Measurements from ENCODE around the gene RIPPLY1. TPM values are rescaled to one million over a fixed set of nuclear protein-coding genes. Genes with fewer than 3 reads are reported as not detected.
A peak's percentile ranks its signal among the peaks of the same experiment; 100 is the strongest.
"Not testable (repeated sequence)": the region's sequence is repeated elsewhere in the genome, so short reads cannot be mapped to it uniquely, and the experiment has no call there.

Gene RIPPLY1
- total RNA-seq, 1 donor from 2014 or later, result not detected

DNA sequence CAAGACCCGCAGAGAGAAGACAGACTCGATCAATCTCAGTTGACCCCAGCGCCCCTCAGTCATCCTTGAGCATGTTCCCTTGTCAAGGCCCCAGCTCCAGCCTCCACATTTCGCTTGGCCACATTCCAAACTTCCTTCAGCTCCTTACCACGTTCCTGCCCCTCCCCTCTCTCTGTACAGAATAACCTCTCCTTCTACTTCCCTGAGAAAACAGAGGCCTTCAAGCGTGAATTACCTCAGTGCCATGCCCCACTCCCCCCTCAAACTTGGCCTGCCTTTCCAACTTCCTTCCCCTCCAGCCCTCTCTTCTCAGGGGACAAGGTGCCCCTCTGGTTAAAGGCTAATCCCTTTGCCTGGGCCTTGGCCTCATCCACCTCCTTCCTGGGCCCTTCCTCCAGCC is 3.2 kb upstream of the RIPPLY1 start:
- no peak for DNase-seq

GRCh38 chrX:106905064-106905708 is 2.0 kb upstream of the RIPPLY1 start:
- DNase-seq, result no peak

DNA sequence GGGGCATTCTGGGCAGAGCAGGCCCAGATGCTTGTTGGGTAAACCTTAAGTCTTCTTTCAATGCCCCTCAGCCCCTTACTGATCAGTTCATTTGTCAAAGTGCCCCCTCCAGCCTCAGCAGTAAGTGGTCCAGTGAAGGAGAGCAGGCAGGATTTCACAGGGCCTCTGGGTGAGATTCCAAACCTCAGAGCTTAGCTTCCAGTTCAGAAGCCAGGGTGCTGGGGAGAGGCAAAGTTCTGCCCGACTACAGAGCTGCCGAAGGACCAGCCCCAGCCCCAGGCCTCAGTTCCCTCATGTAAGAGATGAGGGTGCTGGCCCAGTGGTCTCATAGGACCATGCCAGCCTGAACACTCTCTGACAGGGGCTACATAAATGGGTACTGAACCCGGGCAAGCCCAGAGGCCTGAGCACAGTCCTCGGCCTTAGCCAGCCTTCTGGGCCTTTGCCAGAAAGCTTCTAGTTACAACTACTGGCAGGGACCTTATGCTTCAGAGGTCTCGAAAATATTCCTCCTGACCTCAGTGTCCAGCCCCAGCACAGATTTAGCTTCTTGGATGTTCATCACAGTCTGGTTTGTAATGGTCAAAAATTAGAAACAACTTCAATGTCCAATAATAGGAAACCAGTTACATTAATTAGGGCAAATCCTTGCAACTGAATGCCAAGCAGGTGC is 851 bp upstream of the RIPPLY1 start:
- no peak for DNase-seq

DNA sequence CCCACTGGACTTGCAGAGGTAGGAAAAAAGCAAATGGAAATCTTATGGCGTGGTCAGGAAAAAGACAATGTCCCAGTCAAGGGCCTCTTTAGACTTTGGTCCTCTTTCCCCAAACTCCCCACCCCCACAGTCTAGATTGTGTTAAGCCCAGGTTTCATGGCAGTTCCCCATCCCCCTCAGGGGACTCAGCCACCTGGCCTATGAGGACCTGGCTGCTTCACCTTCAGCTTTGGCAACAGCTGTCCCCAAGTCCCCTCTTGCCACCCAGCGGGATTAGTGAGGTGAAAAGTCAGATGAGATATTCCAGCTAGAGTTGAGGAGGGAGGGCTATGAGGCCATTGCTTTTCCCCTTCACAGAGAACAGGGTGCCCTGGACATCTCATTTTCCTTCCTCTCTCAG is 457 bp downstream of the RIPPLY1 start:
- DNase-seq, result no peak

DNA sequence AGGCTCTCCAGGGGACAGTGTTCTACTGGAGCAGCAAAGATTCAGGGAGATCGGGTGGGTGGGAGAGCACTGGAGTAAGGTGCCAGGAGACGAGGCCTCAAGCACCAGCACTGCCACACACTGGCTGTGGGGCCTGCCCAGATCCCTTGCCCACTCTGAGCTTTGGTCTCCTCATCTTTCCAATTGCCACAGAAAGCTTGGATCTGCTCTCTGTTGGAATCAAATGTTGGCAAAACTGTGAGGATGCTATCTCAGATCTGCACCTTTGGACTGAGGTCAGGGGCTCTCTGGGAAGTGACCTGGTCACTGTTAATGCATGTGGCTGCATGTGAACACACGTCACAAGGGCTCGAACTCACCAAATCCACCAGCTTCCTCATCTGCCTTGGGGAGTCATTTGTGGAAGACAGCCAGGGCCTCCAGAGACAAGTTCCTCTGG is 1.3 kb downstream of the RIPPLY1 start:
- DNase-seq, result no peak

GRCh38 chrX:106901341-106901740 is 1.8 kb downstream of the RIPPLY1 start:
- no peak for DNase-seq

- DNase-seq, result no peak
These were observed 3.3 kb downstream of the RIPPLY1 start for GRCh38 chrX:106899841-106900240.

GRCh38 chrX:106899276-106899675 is 3.9 kb downstream of the RIPPLY1 start:
- no peak for DNase-seq

DNA sequence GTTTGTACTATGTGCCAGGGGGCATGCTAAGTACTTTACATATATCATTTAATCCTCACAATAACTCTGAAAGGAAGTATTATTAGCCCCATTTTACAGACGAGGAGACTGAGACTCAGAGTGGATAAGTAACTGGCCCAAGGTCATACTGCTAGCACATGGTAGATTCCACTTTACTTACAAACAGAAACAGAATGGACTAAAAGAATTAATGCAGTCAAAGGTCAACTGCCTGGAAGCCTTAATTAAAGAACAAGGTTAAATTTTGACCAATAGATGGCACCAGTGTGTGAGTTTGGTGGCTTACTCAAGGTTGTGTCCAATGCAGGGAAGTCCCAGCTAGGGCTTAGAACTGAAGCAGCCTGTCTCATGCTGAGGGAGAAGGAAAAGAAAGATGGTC is 4.7 kb downstream of the RIPPLY1 start:
- DNase-seq, result no peak

DNA sequence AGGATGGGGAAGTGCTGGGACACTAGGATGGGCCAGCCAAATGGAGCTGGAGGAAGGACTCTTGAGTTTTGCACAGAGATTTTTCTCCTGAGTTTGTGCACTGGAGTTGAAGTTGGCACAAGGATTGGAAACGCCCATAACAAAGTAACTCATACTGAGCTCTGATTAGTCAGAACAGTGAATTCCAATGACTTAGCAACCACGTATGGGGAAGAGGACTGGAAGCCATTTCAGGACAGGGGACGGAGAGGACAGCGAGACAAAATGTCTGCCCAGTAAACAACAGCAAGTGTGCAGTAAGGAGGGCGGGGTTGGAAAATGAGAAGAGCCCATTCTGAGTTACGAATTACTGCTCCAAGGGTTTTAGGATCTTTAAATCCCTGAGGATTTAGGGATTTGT is 5.9 kb downstream of the RIPPLY1 start:
- no peak for DNase-seq

GRCh38 chrX:106894978-106895452 is 8.1 kb downstream of the RIPPLY1 start:
- no peak for DNase-seq

GRCh38 chrX:106894392-106894909 is 8.7 kb downstream of the RIPPLY1 start:
- DNase-seq, result peak; percentile 33

- DNase-seq, result no peak
These were observed 11.2 kb downstream of the RIPPLY1 start for GRCh38 chrX:106891762-106892460.

DNA sequence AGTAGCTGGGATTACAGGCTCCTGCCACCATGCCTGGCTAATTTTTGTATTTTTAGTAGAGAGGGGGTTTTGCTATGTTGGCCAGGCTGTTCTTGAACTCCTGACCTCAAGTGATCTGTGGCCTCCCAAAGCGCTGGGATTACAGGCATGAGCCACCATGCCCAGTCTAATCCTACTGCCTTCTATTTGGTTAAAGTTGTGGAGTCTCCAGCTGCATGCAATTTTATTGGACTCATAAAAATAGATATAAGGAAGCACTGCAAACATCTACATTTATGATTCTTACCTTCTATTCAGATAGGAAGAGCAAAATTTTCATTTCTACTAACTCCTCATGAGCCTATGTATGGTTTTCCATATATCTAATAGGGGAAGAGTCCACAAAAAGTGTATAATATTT is 13.7 kb downstream of the RIPPLY1 start:
- no peak for DNase-seq

- no peak for DNase-seq
These were observed 28.0 kb downstream of the RIPPLY1 start for GRCh38 chrX:106875151-106875550.

GRCh38 chrX:106874075-106874474 is 29.1 kb downstream of the RIPPLY1 start:
- DNase-seq, result no peak

- not testable (repeated sequence) for DNase-seq
These were observed 30.3 kb downstream of the RIPPLY1 start for GRCh38 chrX:106872796-106873195.

- DNase-seq, result no peak
These were observed 39.4 kb downstream of the RIPPLY1 start for GRCh38 chrX:106863697-106864096.

DNA sequence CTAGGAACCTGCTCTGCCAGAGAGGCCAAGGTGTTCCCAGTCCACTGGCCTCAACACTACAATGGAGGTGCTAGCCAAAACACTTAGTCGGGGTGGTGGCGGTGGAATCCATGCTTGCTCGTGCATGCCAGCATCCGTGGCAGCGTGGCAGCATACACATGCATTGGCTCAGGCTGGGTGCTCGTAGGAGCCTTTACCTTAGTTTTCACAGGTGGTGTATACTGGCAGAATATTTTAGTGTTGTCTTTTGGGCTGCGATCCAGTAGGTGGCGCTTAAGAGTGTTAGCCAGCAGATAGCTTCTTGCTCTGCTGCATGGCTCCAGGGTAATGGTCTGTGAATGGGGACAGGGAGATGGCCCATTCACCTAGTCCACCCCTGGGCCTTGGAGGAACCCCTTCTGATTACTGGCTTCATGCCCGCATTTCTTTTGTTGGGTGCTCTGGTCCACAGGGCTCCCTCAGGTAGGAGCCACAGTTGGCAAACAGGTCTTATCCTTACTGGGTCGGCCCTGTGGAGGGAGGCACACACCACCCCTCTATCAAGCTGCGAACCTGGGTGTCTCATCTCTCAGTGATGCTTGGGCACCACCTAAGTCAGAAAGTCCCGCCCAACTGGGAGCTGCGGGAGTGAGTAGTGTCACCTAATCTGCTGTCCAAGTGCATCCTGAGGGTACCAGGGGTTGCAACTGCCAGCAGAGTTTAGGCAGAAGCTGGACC is 40.0 kb downstream of the RIPPLY1 start:
- DNase-seq, result no peak

Measured in occipital lobe (tissue), 2 donors.